Measurements from ENCODE around the gene WDR36.

DNA sequence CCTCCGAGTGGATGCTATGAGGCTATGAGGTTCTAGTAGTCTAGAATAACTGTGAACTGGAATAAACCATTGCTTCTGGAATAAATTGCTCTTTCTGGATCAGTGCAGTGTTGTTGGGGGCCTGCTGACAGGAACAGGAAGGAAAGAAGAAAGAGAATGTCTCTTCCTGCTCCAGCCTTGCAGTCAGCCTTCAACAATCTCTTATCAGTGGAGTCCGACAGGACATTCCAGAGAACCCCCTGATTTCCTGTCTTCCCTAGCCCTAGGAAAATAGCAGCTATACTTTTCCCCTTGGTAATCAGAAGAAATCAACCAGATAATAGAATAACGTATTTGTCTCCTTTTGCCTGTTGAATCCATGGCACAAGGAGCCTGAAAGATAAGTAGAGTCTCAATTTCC, 55.4 kb downstream of the WDR36 start:
- TF ChIP-seq, protein P1, sequence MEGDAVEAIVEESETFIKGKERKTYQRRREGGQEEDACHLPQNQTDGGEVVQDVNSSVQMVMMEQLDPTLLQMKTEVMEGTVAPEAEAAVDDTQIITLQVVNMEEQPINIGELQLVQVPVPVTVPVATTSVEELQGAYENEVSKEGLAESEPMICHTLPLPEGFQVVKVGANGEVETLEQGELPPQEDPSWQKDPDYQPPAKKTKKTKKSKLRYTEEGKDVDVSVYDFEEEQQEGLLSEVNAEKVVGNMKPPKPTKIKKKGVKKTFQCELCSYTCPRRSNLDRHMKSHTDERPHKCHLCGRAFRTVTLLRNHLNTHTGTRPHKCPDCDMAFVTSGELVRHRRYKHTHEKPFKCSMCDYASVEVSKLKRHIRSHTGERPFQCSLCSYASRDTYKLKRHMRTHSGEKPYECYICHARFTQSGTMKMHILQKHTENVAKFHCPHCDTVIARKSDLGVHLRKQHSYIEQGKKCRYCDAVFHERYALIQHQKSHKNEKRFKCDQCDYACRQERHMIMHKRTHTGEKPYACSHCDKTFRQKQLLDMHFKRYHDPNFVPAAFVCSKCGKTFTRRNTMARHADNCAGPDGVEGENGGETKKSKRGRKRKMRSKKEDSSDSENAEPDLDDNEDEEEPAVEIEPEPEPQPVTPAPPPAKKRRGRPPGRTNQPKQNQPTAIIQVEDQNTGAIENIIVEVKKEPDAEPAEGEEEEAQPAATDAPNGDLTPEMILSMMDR (IDR thresholded peaks at IDR 0.05) = no peak
- TF ChIP-seq POLR2AphosphoS5 (IDR thresholded peaks at IDR 0.05) = no peak
- TF ChIP-seq POLR2A (IDR thresholded peaks at IDR 0.05) = no peak

All from upper lobe of left lung (tissue), 4 donors.